Thymus (tissue), 11 donors: ENCODE data around the gene ATP5MK. TPM values are rescaled to one million over a fixed set of nuclear protein-coding genes. Genes with fewer than 3 reads are reported as not detected.
"Not testable (repeated sequence)": the region's sequence is repeated elsewhere in the genome, so short reads cannot be mapped to it uniquely, and the experiment has no call there.

Experiments
- DNase-seq, 9 donors: peaks; one replicate each; pipeline ENCODE4 v3.0.0-alpha.2; 2013; ENCODE audit warnings: low spot score in 9 of 9, low read depth in 6 of 9, missing footprints in 1 of 9
- H3K27ac ChIP-seq, 2 donors: one replicate each; pipeline ENCODE4 v1.5.1; 2013; ENCODE audit warnings: control low read depth in 1 of 2, low read depth in 1 of 2, low read length in 1 of 2, mild to moderate bottlenecking in 1 of 2, moderate library complexity in 1 of 2
- H3K27me3 ChIP-seq, 2 donors: one replicate each; pipeline ENCODE4 v1.5.1; 2013; ENCODE audit warnings: low read length in 1 of 2; ENCODE audit not compliant: control insufficient read depth in 2 of 2, insufficient read depth in 1 of 2
- H3K36me3 ChIP-seq, 2 donors: one replicate each; pipeline ENCODE4 v1.5.1; 2013; ENCODE audit warnings: low read length in 1 of 2, mild to moderate bottlenecking in 1 of 2, moderate library complexity in 1 of 2; ENCODE audit not compliant: control insufficient read depth in 2 of 2, insufficient read depth in 2 of 2
- H3K4me1 ChIP-seq, 2 donors: one replicate each; pipeline ENCODE4 v1.5.1; 2013; ENCODE audit warnings: low read length in 2 of 2; ENCODE audit not compliant: control insufficient read depth in 2 of 2, insufficient read depth in 2 of 2
- H3K4me3 ChIP-seq, 2 donors: one replicate each; pipeline ENCODE4 v1.5.1; 2013; ENCODE audit warnings: low read length in 2 of 2, control low read depth in 1 of 2, mild to moderate bottlenecking in 1 of 2
- H3K9me3 ChIP-seq, 2 donors: one replicate each; pipeline ENCODE4 v1.5.1; 2013; ENCODE audit warnings: low read length in 1 of 2, mild to moderate bottlenecking in 1 of 2; ENCODE audit not compliant: control insufficient read depth in 2 of 2, insufficient read depth in 1 of 2
- WGBS: extraction: QIAGEN DNeasy Blood & Tissue Kit; methylation state at CpG from one replicate; pipeline ENCODE4 v1.1.7; 2013; 5-methylcytosine and 5-hydroxymethylcytosine counted together
- polyA plus RNA-seq: library from polyadenylated mRNA; stranded (reverse); fragments of 200-250 nt; gene quantifications from one replicate; pipeline ENCODE4 v1.2.3, GENCODE V29; 2013
- total RNA-seq: library from RNA; stranded (reverse); fragments of 120-200 nt; gene quantifications from one replicate; pipeline ENCODE4 v1.2.4, GENCODE V29; 2013
- donor health status: healthy.

The ATP5MK gene
- total and polyA plus RNA-seq, 2 donors: 464 to 772 TPM

GRCh38 chr10:103417601-103418000 is 21.3 kb upstream of the ATP5MK start:
- H3K36me3 ChIP-seq: peaks cover 87 to 94% of the 10 kb centered on the region in 2 donors
- DNase-seq: no peak
- no peak overlapping the region for H3K4me3 ChIP-seq
- 97% methylated on average over 5 of the region's 5 CpGs for WGBS
- H3K4me1 ChIP-seq: no peaks in the 10 kb centered on the region
- H3K27ac ChIP-seq: no peak overlapping the region
- no peaks in the 10 kb centered on the region for H3K9me3 ChIP-seq
- no peaks in the 10 kb centered on the region for H3K27me3 ChIP-seq

- not testable (repeated sequence) for DNase-seq, H3K4me3 ChIP-seq, H3K4me1 ChIP-seq, H3K27me3 ChIP-seq, H3K9me3 ChIP-seq, H3K27ac ChIP-seq
- H3K36me3 ChIP-seq: peaks cover 89 to 92% of the 10 kb centered on the region in 2 donors
- 96% methylated on average over 5 of the region's 5 CpGs for WGBS
Measured at GRCh38 chr10:103417148-103417469, 20.8 kb upstream of the ATP5MK start.

DNA sequence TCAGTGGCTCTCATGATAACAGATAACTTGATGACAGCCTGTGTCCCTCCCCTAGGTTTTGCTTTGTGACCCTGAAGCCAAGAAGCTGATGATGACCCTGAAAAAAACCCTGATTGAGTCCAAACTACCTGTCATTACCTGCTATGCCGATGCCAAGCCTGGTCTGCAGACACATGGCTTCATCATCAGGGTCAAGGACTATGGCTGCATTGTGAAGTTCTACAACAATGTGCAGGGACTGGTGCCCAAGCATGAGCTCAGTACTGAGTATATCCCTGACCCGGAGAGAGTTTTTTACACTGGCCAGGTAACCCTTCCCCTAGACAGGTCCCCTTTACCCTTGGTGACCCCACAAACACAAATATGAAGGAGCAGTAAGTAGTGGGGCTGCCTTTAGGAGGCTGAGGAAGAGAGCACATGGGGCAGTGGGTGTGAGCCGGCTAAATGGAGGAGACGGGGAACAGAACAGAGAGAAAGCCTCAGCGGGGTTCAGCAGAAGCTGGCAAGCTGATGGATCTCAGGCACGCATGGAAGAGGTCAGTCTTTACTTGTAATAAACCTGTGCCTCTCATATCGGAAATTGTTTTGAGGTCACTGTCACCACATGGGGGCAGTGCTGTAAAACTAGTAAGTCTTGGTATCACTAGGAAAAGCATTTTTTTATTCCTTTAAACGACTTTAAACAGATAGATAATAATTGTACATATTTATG is 20.3 kb upstream of the ATP5MK start:
- no peaks in the 10 kb centered on the region for H3K27me3 ChIP-seq
- H3K36me3 ChIP-seq: peaks cover 93 to 95% of the 10 kb centered on the region in 2 donors
- H3K4me1 ChIP-seq: no peaks in the 10 kb centered on the region
- no peaks in the 10 kb centered on the region for H3K9me3 ChIP-seq
- WGBS: 72% methylated on average over 8 of the region's 8 CpGs
- no peak overlapping the region for H3K27ac ChIP-seq
- DNase-seq: peak in 7 of 9 donors; percentile 33 to 75 (median 47)
- H3K4me3 ChIP-seq: no peak overlapping the region

GRCh38 chr10:103415581-103415980 is 19.3 kb upstream of the ATP5MK start:
- no peaks in the 10 kb centered on the region for H3K27me3 ChIP-seq
- DNase-seq: no peak
- no peaks in the 10 kb centered on the region for H3K4me1 ChIP-seq
- peaks cover 89 to 95% of the 10 kb centered on the region in 2 donors for H3K36me3 ChIP-seq
- H3K4me3 ChIP-seq: no peak overlapping the region
- 95% methylated on average over 8 of the region's 8 CpGs for WGBS
- no peak overlapping the region for H3K27ac ChIP-seq
- no peaks in the 10 kb centered on the region for H3K9me3 ChIP-seq

DNA sequence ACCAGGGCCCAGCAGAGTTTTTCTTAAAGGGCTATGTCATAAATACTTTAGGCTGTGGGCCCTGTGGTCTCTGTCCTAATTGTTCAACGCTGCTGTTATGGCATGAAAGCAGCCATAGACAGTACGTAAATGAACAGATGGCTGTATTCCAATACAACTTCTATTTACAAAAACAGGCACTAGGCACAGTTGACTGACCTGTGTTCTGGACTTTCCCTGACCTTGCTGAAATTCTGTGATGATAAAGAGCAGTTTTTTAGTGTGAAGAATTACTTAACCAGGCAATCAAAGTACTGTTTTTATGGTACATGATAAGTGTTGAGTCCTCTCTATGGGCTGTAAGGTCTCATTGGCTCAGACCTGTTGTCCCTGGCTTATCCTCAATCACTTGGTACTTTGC is 17.3 kb upstream of the ATP5MK start:
- H3K4me1 ChIP-seq: no peaks in the 10 kb centered on the region
- no peak overlapping the region for H3K4me3 ChIP-seq
- no peaks in the 10 kb centered on the region for H3K9me3 ChIP-seq
- WGBS: over 99% methylated on average over 2 of the region's 2 CpGs
- H3K27me3 ChIP-seq: no peaks in the 10 kb centered on the region
- no peak overlapping the region for H3K27ac ChIP-seq
- DNase-seq: no peak
- H3K36me3 ChIP-seq: peaks cover 71 to 90% of the 10 kb centered on the region in 2 donors

DNA sequence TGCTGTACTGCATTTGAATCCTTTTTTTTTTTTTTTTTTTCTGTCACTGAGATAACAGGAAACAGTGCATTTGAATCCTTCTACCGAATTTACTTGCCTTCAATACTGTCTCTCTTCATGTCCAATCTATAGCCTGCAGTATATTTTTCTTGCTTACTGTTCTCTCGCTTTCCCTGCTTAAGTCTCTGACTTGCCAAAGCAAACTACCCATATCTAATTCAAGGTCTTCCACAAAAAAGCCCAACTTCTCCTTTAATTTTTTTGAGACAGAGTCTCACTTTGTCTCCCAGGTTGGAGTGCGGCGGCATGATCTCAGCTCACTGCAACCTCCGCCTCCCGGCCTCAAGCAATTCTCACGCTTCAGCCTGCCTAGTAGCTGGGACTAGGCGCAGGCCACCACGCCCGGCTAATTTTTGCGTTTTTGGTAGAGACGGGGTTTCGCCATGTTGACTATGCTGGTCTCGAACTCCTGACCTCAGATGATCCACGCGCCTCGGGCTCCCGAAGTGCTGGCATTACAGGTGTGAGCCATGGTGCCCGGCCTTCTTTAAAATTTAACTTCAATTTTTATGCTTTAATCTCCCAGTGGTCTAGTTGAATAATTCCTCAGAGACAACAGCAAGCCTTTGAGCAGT is 1.0 kb upstream of the ATP5MK start:
- peaks cover 18 to 41% of the 10 kb centered on the region in 2 donors for H3K36me3 ChIP-seq

GRCh38 chr10:103396789-103397087 is 463 bp upstream of the ATP5MK start:
- H3K4me3 ChIP-seq: peak overlapping the region; percentile 91 to 92
- no peaks in the 10 kb centered on the region for H3K9me3 ChIP-seq
- H3K36me3 ChIP-seq: peaks cover 14 to 37% of the 10 kb centered on the region in 2 donors
- no peak for DNase-seq
- WGBS: under 1% methylated on average over 8 of the region's 8 CpGs
- H3K4me1 ChIP-seq: peaks cover 18 to 20% of the 10 kb centered on the region in 2 donors
- no peaks in the 10 kb centered on the region for H3K27me3 ChIP-seq
- peak overlapping the region; percentile 64 to 73 for H3K27ac ChIP-seq

More for the DNA sequence above, 1.0 kb upstream of the ATP5MK start:
- WGBS: 85% methylated on average over 19 of the region's 19 CpGs
- DNase-seq: no peak
- Histone ChIP-seq H3K4me3 (peak overlapping the region; percentile 91 to 92), H3K4me1 (peaks cover 18 to 20% of the 10 kb centered on the region in 2 donors), H3K9me3 (no peaks in the 10 kb centered on the region), H3K27ac (no peak overlapping the region), H3K27me3 (no peaks in the 10 kb centered on the region)

- Histone ChIP-seq H3K4me1 (peaks cover 18 to 20% of the 10 kb centered on the region in 2 donors), H3K4me3 (peak overlapping the region; percentile 91 to 92), H3K27ac (peak overlapping the region; percentile 68 to 84), H3K9me3 (no peaks in the 10 kb centered on the region), H3K27me3 (no peaks in the 10 kb centered on the region), H3K36me3 (peaks cover 10 to 32% of the 10 kb centered on the region in 2 donors)
- DNase-seq: peak in 1 of 9 donors; percentile 21
- WGBS: 5% methylated on average over 11 of the region's 11 CpGs
Measured at GRCh38 chr10:103395754-103396066, 565 bp downstream of the ATP5MK start.

DNA sequence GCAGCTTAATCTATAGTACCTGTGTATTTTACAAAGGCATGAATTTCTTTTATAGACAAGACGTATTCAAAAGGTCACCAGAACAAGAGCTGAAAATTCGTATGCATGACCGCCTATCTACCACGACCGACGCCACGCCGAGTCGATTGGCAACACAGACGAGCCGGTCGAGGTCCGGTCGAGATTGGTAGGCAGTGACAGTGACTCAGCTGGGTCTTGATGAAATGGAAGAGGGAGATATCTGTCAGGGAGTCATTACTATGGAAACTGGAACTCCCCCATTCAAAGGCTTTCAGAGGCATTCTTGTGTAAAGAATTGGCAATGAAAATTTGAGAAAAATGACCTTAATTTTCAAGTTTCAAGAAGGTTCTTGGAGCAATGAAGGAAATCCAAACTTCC is 2.1 kb downstream of the ATP5MK start:
- H3K4me3 ChIP-seq: no peak overlapping the region
- WGBS: 95% methylated on average over 14 of the region's 14 CpGs
- H3K36me3 ChIP-seq: peaks cover 15 to 29% of the 10 kb centered on the region in 2 donors
- H3K4me1 ChIP-seq: peaks cover 18 to 20% of the 10 kb centered on the region in 2 donors
- H3K9me3 ChIP-seq: no peaks in the 10 kb centered on the region
- H3K27ac ChIP-seq: no peak overlapping the region
- no peak for DNase-seq
- H3K27me3 ChIP-seq: no peaks in the 10 kb centered on the region
